Measurements from ENCODE around the gene DTNB.

GRCh38 chr2:25491966-25492532 is 181.3 kb downstream of the DTNB start:
- TF ChIP-seq, protein P1, sequence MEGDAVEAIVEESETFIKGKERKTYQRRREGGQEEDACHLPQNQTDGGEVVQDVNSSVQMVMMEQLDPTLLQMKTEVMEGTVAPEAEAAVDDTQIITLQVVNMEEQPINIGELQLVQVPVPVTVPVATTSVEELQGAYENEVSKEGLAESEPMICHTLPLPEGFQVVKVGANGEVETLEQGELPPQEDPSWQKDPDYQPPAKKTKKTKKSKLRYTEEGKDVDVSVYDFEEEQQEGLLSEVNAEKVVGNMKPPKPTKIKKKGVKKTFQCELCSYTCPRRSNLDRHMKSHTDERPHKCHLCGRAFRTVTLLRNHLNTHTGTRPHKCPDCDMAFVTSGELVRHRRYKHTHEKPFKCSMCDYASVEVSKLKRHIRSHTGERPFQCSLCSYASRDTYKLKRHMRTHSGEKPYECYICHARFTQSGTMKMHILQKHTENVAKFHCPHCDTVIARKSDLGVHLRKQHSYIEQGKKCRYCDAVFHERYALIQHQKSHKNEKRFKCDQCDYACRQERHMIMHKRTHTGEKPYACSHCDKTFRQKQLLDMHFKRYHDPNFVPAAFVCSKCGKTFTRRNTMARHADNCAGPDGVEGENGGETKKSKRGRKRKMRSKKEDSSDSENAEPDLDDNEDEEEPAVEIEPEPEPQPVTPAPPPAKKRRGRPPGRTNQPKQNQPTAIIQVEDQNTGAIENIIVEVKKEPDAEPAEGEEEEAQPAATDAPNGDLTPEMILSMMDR (IDR thresholded peaks at IDR 0.05) = no peak
- no peak for TF ChIP-seq POLR2A (IDR thresholded peaks at IDR 0.05)
